GM10266 (cell line): ENCODE results near the gene SLC10A1.

Experiments used
- DNase-seq: peaks from one replicate; pipeline ENCODE4 v3.0.0; 2012; ENCODE audit errors: extremely low spot score
- CTCF ChIP-seq: IDR thresholded peaks from 2 replicates; pipeline ENCODE4 v1.5.1; 2012; ENCODE audit warnings: mild to moderate bottlenecking, low read depth; ENCODE audit not compliant: control insufficient read depth, insufficient read depth; ENCODE audit errors: missing control alignments

The SLC10A1 gene

GRCh38 chr14:69838881-69839416 is 41.9 kb upstream of the SLC10A1 start:
- TF ChIP-seq CTCF, result no peak
- no peak for DNase-seq

GRCh38 chr14:69828879-69829278 is 31.8 kb upstream of the SLC10A1 start:
- DNase-seq, result no peak
- no peak for TF ChIP-seq CTCF

DNA sequence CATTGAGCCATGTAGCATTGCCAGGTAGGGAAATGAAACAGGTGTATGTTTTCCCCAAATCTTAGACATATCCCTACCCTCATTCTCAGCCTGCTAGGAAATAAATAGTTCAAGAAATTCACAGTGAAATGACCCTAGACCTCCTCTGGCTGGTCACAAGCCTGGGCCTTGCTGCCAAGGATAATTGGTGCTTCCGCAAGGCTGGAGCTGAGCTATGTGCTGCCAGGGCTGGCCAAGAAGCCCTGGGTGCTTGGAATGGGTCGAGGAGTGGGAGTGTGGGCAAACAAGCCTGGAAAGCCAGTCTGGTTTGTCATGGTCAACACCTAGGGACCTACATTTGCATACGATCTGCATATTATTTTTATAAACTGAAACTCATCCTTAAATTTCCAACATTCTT is 31.3 kb upstream of the SLC10A1 start:
- DNase-seq, result no peak
- no peak for TF ChIP-seq CTCF

- no peak for TF ChIP-seq CTCF
- no peak for DNase-seq
Measured at GRCh38 chr14:69827560-69827959, 30.5 kb upstream of the SLC10A1 start.

DNA sequence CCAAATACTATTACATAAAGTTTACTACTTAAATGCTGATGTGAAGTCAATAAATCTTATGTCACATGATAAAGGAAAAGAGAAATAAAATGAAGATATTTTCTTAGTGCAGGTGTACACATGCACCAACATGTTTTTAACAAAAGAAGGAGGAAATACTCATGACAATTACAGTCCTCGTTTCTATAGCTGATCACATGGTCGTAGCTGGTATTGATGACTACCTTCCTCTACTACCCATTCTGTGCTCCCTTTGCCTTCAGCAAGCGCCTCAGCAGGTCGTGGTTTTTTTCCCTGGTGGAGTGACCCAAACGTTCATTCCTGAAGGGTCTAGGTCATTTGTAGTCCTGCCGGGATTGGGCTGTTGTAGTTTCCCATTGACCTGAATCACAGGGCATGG is 25.4 kb upstream of the SLC10A1 start:
- DNase-seq, result no peak
- no peak for TF ChIP-seq CTCF

DNA sequence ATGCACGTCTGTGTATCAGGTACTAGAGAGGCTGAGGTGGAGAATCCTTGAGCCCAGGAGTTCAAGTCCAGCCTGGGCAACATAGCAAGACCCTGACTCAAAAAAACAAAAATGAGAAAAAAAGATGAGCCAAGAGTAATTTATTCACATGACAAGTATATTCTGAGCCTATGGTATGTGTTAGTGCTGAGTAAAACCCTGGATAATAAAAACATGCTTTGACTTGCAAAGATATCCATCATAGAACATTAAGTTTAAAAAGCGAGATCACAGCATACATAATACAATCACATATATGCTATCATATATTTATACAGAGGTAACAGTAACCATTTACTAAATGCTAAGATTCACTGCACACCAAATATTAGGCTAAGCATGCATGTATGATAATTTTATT is 23.9 kb upstream of the SLC10A1 start:
- TF ChIP-seq CTCF, result no peak
- DNase-seq, result no peak

DNA sequence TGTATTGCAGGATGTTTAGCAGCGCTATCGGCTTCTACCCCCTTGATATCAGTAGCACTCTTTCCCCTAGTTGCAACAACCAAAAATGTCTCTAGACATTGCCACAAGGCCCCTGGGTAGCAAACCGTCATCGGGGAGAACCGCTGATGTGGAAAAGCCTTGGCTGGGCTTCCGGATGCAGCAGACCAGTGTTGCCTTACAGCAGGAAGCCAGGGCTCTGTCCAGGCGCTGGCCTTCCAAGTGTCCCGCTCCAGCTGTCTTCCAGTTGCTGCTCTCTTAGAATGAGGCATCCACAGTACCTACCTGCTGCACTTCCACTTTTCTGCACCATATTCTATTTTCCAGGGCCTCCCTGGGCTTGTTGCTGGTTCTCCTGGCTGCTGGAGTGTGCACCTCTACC is 22.6 kb upstream of the SLC10A1 start:
- no peak for DNase-seq
- no peak for TF ChIP-seq CTCF
